GM12891 (cell line): ENCODE results near the gene IRAK1BP1.

Source experiments
- POLR2A ChIP-seq: IDR thresholded peaks from 2 replicates; pipeline ENCODE4 v1.6.1; 2011; ENCODE audit warnings: low read depth, low read length, control low read depth
- POLR2AphosphoS5 ChIP-seq: IDR thresholded peaks from 2 replicates; pipeline ENCODE4 v1.6.1; 2011; ENCODE audit warnings: low read depth, low read length, control low read depth
- POU2F2 ChIP-seq: IDR thresholded peaks from 2 replicates; pipeline ENCODE4 v1.6.1; 2011; ENCODE audit warnings: low read depth, mild to moderate bottlenecking, control low read depth, low read length, moderate library complexity
- SPI1 ChIP-seq: IDR thresholded peaks from 2 replicates; pipeline ENCODE4 v1.6.1; 2011; ENCODE audit warnings: low read depth, low read length, control low read depth
- TAF1 ChIP-seq: IDR thresholded peaks from 2 replicates; pipeline ENCODE4 v1.6.1; 2011; ENCODE audit warnings: low read depth, low read length, control low read depth

DNA sequence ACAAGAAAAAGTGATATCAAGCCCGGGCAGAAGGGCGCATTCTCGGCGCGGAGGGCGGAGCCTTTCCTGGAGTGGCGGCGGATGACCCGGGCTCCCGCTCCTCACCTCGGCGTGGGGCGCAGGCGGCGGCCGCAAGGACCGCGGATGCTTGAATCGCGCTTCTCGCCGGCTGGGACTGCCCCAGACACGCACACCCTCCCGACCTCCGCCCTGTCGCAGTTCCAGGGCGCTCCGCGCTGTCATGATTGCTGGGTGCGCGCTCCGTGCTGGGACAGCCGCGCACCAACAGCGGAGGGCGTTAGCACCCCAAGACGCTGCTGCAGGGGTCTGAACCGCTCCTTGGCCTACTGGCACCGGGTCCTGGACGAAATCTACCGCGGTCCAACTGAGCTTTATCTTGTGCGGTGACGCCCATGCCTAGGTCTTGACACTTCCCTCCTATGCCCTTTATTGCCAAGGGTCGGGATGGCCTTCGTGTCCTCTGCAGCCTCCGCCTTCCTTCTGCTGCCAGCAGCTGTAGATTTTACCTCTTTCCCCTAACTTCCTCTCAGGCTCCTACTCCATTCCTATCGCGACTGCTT, 43.3 kb downstream of the IRAK1BP1 start:
- no peak for TF ChIP-seq POLR2A
- no peak for TF ChIP-seq TAF1
- no peak for TF ChIP-seq POLR2AphosphoS5
- no peak for TF ChIP-seq POU2F2
- TF ChIP-seq SPI1: no peak
